GM18526 (cell line): Measurements from ENCODE around the gene CYP3A7.

Experiments
- POLR2A ChIP-seq: IDR thresholded peaks from 3 replicates; pipeline ENCODE4 v1.6.1; 2011; ENCODE audit not compliant: insufficient read length; ENCODE audit errors: extremely low read depth

Gene CYP3A7

DNA sequence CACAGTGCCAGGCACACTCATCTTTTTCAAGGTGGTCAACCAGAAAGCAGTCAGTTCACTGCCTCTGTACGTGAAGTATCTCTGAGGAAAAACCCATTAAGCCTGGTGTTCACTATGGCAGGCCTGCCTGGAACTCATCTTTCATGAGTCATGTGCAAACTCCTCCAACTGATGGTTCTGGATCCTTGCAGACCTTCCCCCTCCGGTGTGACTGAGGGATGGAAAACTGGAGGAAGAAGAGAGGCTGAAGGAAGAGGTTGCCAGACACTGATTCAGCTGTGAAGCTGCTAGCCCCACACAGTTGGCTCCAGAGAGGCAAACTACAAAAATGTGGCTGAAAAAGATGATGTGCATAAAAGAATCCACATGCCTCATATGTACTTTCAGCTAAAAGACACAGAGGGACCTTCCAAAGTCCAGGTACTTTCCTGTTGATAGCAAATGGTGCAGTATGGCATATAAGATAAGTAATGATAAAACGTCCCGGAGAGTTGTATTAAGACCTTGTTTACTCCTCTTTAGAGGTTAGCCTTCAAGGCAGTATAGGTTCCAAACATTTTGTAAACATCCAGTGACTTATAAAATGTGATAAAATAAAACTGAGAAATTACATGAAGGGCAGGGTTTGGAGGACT is 57.9 kb downstream of the CYP3A7 start:
- no peak for TF ChIP-seq POLR2A

DNA sequence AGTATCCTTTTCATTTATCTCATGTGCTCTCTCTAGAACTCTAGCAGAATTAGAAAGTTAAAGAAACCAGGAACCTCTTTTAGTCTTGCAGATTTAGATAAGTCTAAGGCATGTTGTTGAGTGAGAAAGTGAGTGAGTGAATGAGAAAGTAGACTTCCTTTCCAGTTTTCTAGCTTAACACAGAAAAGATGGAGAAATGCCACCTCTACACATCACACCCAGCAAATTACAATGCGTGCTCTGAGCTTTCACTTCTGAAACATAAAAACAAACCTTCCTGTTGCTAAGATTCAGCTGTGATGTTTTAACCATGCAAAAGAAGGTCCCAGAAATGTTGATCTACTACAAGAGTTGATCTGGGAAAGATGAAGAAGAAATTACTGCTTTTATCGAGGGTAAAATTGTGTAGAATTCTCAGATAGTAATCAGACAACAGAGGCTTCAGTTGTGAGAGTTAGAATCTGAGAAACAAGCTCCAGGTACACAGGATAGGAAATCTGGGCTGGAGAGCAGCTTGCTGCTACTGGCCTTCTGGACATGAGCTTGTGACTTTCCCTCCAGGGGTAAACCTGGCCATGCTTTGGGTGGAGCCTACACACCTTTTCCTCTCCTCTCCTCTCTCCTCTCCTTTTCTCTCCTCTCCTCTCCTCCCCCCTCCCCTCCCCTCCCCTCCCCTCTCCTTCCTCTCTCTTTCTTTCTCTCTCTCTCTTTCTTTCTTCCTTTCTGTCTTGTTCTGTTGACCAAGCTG is 59.8 kb downstream of the CYP3A7 start:
- no peak for TF ChIP-seq POLR2A

DNA sequence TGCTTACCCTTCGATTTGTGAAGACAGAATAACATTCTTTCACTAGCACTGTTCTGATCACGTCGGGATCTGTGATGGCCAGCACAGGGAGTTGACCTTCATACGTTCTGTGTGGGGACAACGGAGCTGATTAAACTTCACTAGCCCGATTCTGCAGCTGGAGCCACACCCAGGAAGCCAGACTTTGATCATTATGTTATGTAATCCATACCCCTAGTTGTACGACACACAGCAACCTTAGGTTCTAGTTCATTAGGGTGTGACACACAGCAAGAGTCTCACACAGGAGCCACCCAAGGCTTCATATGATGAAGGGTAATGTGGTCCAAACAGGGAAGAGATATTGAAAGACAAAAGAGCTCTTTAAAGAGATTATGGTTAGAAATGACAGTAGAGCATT is 62.4 kb downstream of the CYP3A7 start:
- no peak for TF ChIP-seq POLR2A

- TF ChIP-seq POLR2A, result no peak
Measured at GRCh38 chr7:99669782-99670181, 65.2 kb downstream of the CYP3A7 start.

DNA sequence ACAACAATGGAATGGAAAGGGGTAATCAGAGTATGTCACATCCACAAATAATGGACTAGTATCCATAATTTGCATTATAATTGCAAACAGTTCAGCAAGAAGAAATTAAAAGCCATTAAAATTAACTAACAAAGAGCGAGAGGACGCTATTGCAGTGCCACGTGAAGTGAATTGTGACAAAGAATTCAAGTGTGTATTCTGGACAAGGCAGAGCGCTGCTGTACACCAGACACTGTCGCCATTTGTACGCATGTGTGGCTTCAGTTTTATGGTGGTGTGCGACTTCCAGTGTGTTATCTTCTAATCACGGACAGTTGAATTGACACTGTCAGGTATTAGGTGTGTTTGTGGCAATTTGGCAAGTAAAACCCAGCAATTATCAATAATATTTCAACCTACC is 66.5 kb downstream of the CYP3A7 start:
- TF ChIP-seq POLR2A, result no peak

DNA sequence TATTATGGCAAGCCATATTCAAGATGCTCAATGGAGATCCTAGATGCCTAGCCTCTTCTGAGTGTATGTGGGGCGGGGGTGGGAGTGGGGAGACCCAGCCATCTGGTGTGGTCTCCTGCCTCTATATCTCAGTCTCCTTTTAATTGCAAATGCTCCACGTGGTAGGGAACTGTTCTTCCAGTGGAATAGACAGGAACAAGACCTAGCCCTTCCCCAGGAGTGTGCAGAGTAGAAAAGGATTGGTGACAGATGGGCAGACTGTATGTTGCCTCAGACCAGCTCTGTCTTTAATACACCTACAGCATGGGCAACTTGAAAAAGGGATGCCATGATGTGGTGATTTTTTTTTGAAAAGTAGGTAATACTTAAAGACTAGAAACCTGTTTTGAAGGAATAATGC is 67.8 kb downstream of the CYP3A7 start:
- TF ChIP-seq POLR2A, result no peak

GRCh38 chr7:99666013-99666395 is 69.0 kb downstream of the CYP3A7 start:
- TF ChIP-seq POLR2A, result no peak

DNA sequence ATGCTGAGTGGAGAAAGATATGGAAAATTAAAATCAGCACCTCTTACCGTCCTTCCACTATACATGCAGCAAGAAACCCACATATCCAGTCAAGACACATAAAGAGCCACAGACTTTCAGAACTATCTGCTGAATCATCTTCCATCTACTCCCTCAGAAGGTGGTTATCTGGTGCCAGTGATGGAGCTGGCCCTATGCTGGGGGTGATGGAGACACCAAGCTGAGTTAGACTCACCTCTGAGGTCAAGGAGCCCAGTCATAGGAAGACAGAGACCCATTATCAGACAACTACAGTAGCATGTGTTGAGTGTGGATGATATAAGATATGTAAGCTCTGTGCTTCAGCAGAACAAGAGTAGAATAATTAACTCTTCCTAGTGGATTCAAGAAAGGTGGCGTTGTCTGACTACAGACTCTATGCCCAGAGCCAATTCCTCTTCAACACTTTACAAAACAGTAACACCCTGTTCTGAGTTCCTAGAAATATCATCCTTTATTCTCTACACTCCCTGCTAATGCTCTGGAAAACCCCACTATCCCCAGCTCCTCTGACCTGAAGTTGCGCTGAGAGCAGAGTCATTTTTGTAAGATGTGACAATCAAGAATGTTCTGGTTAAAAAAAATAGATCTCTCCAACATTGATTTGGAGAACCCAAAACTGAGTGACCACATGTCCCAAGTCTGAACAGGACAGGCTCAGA is 69.5 kb downstream of the CYP3A7 start:
- no peak for TF ChIP-seq POLR2A
